ENCODE measurements around the gene C9orf152. TPM values are rescaled to one million over a fixed set of nuclear protein-coding genes. Genes with fewer than 3 reads are reported as not detected.

The C9orf152 gene
- total RNA-seq, 1 donor from 2014 or later: not detected

DNA sequence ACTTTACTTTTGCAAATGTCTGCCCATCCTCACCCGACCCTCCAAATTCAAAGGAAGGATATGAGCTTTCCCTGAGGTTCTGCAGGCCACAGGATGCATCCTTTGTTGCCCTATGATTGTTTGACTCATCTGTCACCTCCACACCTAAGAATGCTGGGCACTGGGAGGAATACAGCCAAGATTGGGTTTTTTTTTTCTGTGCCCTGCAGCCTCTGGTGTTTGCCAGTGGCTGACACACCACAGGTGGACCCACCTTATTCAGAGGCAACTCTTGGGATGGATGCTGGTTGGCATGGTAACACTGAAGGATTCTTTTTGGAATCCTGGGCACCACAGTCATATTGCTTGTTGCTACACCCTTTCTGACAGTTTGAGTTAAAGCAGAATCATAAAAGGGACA lies 29.7 kb downstream of the C9orf152 start:
- H3K36me3 ChIP-seq: no peaks in the 10 kb centered on the region
- no peaks in the 10 kb centered on the region for H3K27me3 ChIP-seq (ENCODE audit: low read depth)
- no peak overlapping the region for H3K4me3 ChIP-seq
- TF ChIP-seq, protein P1, sequence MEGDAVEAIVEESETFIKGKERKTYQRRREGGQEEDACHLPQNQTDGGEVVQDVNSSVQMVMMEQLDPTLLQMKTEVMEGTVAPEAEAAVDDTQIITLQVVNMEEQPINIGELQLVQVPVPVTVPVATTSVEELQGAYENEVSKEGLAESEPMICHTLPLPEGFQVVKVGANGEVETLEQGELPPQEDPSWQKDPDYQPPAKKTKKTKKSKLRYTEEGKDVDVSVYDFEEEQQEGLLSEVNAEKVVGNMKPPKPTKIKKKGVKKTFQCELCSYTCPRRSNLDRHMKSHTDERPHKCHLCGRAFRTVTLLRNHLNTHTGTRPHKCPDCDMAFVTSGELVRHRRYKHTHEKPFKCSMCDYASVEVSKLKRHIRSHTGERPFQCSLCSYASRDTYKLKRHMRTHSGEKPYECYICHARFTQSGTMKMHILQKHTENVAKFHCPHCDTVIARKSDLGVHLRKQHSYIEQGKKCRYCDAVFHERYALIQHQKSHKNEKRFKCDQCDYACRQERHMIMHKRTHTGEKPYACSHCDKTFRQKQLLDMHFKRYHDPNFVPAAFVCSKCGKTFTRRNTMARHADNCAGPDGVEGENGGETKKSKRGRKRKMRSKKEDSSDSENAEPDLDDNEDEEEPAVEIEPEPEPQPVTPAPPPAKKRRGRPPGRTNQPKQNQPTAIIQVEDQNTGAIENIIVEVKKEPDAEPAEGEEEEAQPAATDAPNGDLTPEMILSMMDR (IDR thresholded peaks at IDR 0.05; ENCODE audit: borderline replicate concordance): no peak
- DNase-seq: no peak
- intact Hi-C loops (cut with micrococcal nuclease): no loop called here
- no peaks in the 10 kb centered on the region for H3K9me3 ChIP-seq (replicated peaks)
- no peaks in the 10 kb centered on the region for H3K4me1 ChIP-seq
- H3K27ac ChIP-seq (replicated peaks): no peak overlapping the region

DNA sequence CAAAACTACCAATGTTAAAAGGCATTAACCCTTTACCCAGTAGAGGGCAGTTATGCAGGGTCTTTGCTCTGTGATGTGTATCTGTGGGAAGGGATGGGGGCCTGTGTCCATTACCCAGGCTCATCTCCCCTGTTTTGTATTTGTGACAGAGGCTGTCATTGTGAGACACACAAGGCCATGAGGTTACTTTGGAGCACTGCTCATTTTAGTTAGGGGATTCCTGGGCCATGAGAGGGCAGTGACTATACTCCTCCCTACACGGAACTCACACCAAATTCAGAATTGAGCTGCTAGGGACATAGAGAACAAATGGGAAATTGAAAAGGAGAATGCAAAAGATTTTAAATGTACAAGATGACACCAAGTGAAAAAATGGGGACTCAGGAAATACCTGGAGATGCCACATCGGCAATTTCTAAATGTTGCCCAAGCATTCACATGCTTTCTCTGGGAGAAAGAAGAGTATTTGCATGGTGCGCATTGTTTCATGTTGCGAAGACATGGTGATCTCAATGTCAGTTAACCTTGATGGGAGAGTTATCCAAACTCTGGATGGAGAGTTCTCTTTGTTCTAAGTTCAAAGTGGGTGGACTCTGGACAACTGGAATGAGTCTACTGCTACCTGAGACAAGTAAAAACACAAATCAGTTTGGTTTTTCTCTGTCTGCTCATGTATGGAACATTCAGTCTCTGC lies 32.5 kb downstream of the C9orf152 start:
- no peak overlapping the region for H3K27ac ChIP-seq (replicated peaks)
- DNase-seq: no peak
- TF ChIP-seq, protein P1 (IDR thresholded peaks at IDR 0.05; ENCODE audit: borderline replicate concordance): no peak
- H3K4me1 ChIP-seq: no peaks in the 10 kb centered on the region
- peaks cover 22% of the 10 kb centered on the region for H3K36me3 ChIP-seq
- intact Hi-C loops (cut with micrococcal nuclease): no loop called here
- no peak overlapping the region for H3K4me3 ChIP-seq
- no peaks in the 10 kb centered on the region for H3K9me3 ChIP-seq (replicated peaks)
- no peaks in the 10 kb centered on the region for H3K27me3 ChIP-seq (ENCODE audit: low read depth)

DNA sequence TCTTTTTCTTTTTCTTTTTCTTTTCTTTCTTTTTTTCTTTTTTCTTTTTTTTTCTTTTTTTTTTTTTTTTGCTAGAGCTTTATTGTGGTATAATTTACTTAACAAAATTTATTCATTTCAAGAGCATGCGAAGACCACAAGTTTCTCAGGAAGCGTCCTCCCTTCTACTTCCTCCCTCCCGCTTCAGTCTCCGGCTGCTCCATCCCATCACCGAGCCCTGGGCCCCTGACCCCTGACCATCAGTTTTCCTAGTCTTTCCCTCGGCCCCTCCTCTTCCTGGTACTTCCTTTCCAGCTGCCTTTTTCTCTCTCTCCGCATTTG lies 34.7 kb downstream of the C9orf152 start:
- TF ChIP-seq, protein P1 (IDR thresholded peaks at IDR 0.05; ENCODE audit: borderline replicate concordance): no peak

DNA sequence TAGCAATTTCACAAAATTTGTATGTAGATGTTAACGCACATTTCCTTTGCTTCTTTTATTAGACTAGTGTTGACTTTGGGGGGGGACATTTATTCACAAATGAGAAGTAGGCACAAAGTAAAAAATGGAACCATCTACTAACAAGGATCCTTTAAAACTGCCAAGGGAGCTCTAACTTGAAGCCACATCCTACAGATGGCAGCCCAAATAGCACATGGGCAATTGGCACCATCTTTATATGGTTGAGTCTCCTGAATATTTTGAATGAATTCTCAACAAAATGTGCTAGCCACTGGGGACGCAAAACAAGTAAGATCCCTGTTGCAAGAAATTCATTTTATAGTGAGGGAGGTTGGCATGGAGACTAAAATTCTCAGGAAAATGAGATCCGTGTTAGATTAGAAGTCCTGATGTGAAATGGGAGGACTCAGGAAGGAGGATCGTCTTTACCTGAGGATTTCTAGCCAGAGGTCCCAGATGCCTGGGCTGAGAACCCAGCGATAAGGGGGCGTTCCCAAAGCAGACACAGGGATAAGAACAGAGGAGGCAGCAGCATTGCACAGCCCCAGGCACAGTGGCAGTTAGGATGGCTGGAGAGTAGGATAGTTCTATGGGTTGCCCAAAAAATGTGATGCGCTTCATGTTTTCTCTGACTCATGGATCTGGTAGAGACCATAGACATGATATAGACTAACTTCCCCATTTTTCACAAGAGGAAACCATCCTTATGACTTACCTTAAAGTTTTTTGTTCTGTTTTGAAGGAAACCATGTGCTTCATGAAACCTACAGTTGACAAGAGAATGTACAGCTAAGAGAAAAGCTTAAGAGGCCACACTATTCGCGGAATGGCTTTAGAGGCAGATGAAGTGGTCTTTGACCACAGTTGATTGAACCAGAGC lies 37.4 kb downstream of the C9orf152 start:
- TF ChIP-seq, protein P1 (IDR thresholded peaks at IDR 0.05; ENCODE audit: borderline replicate concordance): no peak
- no peak for DNase-seq
- Histone ChIP-seq H3K4me1 (peaks cover 33% of the 10 kb centered on the region), H3K27ac (replicated peaks) (no peak overlapping the region), H3K4me3 (no peak overlapping the region), H3K36me3 (peaks cover 46% of the 10 kb centered on the region), H3K27me3 (ENCODE audit: low read depth) (no peaks in the 10 kb centered on the region), H3K9me3 (replicated peaks) (no peaks in the 10 kb centered on the region)
- intact Hi-C loops (cut with micrococcal nuclease): no loop called here

More for the DNA sequence above, 34.7 kb downstream of the C9orf152 start:
- Histone ChIP-seq H3K4me3 (no peak overlapping the region), H3K9me3 (replicated peaks) (no peaks in the 10 kb centered on the region), H3K27me3 (ENCODE audit: low read depth) (no peaks in the 10 kb centered on the region), H3K4me1 (peaks cover 6% of the 10 kb centered on the region), H3K36me3 (peaks cover 43% of the 10 kb centered on the region), H3K27ac (replicated peaks) (no peak overlapping the region)
- intact Hi-C loops (cut with micrococcal nuclease): no loop called here
- no peak for DNase-seq

DNA sequence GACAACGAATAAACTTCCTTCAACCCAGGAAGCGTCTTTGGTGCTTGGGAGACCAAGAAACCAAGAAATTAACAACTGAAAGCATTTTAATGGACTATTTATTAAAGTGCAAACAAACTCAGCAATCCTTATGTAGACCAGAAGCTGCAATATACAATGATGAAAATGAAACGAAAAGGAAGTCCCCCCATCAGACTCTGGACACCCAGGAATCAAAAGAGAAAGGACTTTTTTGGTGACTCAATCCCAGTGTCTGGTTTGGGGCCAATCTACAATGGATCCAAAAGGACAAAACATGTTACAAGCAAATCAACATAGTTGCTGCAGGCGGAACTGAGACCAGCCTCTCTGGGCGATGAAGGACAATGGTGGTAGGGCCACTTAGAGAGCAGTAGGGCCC lies 39.5 kb downstream of the C9orf152 start:
- Histone ChIP-seq H3K4me3 (no peak overlapping the region), H3K36me3 (peaks cover 46% of the 10 kb centered on the region), H3K4me1 (peaks cover 46% of the 10 kb centered on the region), H3K27ac (replicated peaks) (no peak overlapping the region), H3K27me3 (ENCODE audit: low read depth) (no peaks in the 10 kb centered on the region), H3K9me3 (replicated peaks) (no peaks in the 10 kb centered on the region)
- intact Hi-C loops (cut with micrococcal nuclease): no loop called here
- TF ChIP-seq, protein P1 (IDR thresholded peaks at IDR 0.05; ENCODE audit: borderline replicate concordance): no peak
- no peak for DNase-seq
